ENCODE data around the gene CRADD.
A peak's percentile ranks its signal among the peaks of the same experiment; 100 is the strongest.
"Not testable (repeated sequence)": the region's sequence is repeated elsewhere in the genome, so short reads cannot be mapped to it uniquely, and the experiment has no call there.

Gene CRADD

GRCh38 chr12:93677195-93678064 is at the start of gene CRADD:
Gene CRADD (plus strand): TSS chr12:93677375.
- H3K9me3 ChIP-seq (ENCODE audit: control insufficient read depth in 2 of 2, low read length in 2 of 2) = no peaks in the 10 kb centered on the region
- peak within 1 kb of the TSS; percentile 99 to 100 for H3K27ac ChIP-seq (ENCODE audit: low read depth in 2 of 2, low read length in 2 of 2)
- H3K9ac ChIP-seq (ENCODE audit: low read depth in 1 of 2, low read length in 2 of 2) = peak within 1 kb of the TSS; percentile 99
- peaks cover 11 to 12% of the 10 kb centered on the region in 2 donors for H3K4me1 ChIP-seq (ENCODE audit: control insufficient read depth in 2 of 2, insufficient read depth in 2 of 2, low read length in 2 of 2)
- peak within 1 kb of the TSS; percentile 94 to 97 for H3K4me3 ChIP-seq (ENCODE audit: low read length in 2 of 2)
- H3K36me3 ChIP-seq (ENCODE audit: control insufficient read depth in 2 of 2, insufficient read depth in 2 of 2, low read length in 2 of 2) = no peaks in the 10 kb centered on the region
- H3K27me3 ChIP-seq (ENCODE audit: control insufficient read depth in 2 of 2, insufficient read depth in 2 of 2, low read length in 2 of 2) = no peaks in the 10 kb centered on the region

DNA sequence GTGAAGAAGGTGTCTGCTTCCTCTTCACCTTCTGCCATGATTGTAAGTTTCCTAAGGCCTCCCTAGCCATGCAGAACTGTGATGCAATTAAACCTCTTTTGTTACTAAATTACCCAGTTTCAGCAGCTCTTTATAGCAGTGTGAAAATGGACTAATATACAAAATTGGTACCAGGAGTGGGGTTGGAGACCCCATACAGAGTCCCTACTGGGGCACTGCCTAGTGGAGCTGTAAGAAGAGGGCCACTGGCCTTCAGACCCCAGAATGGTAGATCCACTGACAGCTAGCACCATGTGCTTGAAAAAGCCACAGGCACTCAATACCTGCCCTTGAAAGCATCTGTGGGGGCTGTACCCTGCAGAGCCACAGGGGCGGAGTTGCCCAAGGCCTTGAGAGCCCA is 44.8 kb upstream of the CRADD start:
- Histone ChIP-seq H3K9me3 (ENCODE audit: control insufficient read depth in 2 of 2, low read length in 2 of 2) (no peaks in the 10 kb centered on the region), H3K36me3 (ENCODE audit: control insufficient read depth in 2 of 2, insufficient read depth in 2 of 2, low read length in 2 of 2) (no peaks in the 10 kb centered on the region), H3K27me3 (ENCODE audit: control insufficient read depth in 2 of 2, insufficient read depth in 2 of 2, low read length in 2 of 2) (no peaks in the 10 kb centered on the region)

DNA sequence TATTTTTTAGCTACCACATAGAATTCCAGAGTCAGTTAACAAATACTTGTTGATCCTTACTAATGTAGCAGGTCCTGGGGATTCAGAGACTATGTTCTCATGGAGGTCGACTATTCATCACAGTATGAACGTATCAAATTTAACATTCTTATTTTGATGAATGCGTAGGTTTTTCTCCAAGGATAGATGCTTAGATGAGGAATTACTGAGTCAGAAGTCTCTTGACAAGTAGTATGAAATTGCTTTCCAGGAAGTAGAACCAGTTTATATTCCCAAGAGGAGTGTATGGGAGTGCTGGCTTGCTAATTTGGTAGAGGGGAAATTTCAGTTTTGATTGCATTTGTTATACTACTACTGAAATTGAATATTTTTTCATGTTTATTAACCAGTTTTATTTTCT is 42.8 kb upstream of the CRADD start:
- Histone ChIP-seq H3K36me3 (ENCODE audit: control insufficient read depth in 2 of 2, insufficient read depth in 2 of 2, low read length in 2 of 2) (no peaks in the 10 kb centered on the region), H3K4me3 (ENCODE audit: low read length in 2 of 2) (no peak overlapping the region), H3K27ac (ENCODE audit: low read depth in 2 of 2, low read length in 2 of 2) (no peak overlapping the region), H3K9ac (ENCODE audit: low read depth in 1 of 2, low read length in 2 of 2) (no peak overlapping the region), H3K9me3 (ENCODE audit: control insufficient read depth in 2 of 2, low read length in 2 of 2) (no peaks in the 10 kb centered on the region), H3K4me1 (ENCODE audit: control insufficient read depth in 2 of 2, insufficient read depth in 2 of 2, low read length in 2 of 2) (no peaks in the 10 kb centered on the region), H3K27me3 (ENCODE audit: control insufficient read depth in 2 of 2, insufficient read depth in 2 of 2, low read length in 2 of 2) (no peaks in the 10 kb centered on the region)

More for the DNA sequence above, 44.8 kb upstream of the CRADD start:
- Histone ChIP-seq H3K4me3 (ENCODE audit: low read length in 2 of 2) (no peak overlapping the region), H3K27ac (ENCODE audit: low read depth in 2 of 2, low read length in 2 of 2) (no peak overlapping the region), H3K9ac (ENCODE audit: low read depth in 1 of 2, low read length in 2 of 2) (no peak overlapping the region), H3K4me1 (ENCODE audit: control insufficient read depth in 2 of 2, insufficient read depth in 2 of 2, low read length in 2 of 2) (no peaks in the 10 kb centered on the region)

GRCh38 chr12:93636708-93637107 is 40.5 kb upstream of the CRADD start:
- Histone ChIP-seq H3K9me3 (ENCODE audit: control insufficient read depth in 2 of 2, low read length in 2 of 2) (no peaks in the 10 kb centered on the region), H3K4me1 (ENCODE audit: control insufficient read depth in 2 of 2, insufficient read depth in 2 of 2, low read length in 2 of 2) (no peaks in the 10 kb centered on the region), H3K27ac (ENCODE audit: low read depth in 2 of 2, low read length in 2 of 2) (no peak overlapping the region), H3K27me3 (ENCODE audit: control insufficient read depth in 2 of 2, insufficient read depth in 2 of 2, low read length in 2 of 2) (no peaks in the 10 kb centered on the region), H3K36me3 (ENCODE audit: control insufficient read depth in 2 of 2, insufficient read depth in 2 of 2, low read length in 2 of 2) (no peaks in the 10 kb centered on the region), H3K4me3 (ENCODE audit: low read length in 2 of 2) (no peak overlapping the region), H3K9ac (ENCODE audit: low read depth in 1 of 2, low read length in 2 of 2) (no peak overlapping the region)

GRCh38 chr12:93638095-93638494 is 39.1 kb upstream of the CRADD start:
- Histone ChIP-seq H3K4me3 (ENCODE audit: low read length in 2 of 2) (no peak overlapping the region), H3K36me3 (ENCODE audit: control insufficient read depth in 2 of 2, insufficient read depth in 2 of 2, low read length in 2 of 2) (no peaks in the 10 kb centered on the region), H3K9ac (ENCODE audit: low read depth in 1 of 2, low read length in 2 of 2) (no peak overlapping the region), H3K27ac (ENCODE audit: low read depth in 2 of 2, low read length in 2 of 2) (no peak overlapping the region), H3K27me3 (ENCODE audit: control insufficient read depth in 2 of 2, insufficient read depth in 2 of 2, low read length in 2 of 2) (no peaks in the 10 kb centered on the region), H3K9me3 (ENCODE audit: control insufficient read depth in 2 of 2, low read length in 2 of 2) (no peaks in the 10 kb centered on the region), H3K4me1 (ENCODE audit: control insufficient read depth in 2 of 2, insufficient read depth in 2 of 2, low read length in 2 of 2) (no peaks in the 10 kb centered on the region)

GRCh38 chr12:93638954-93639353 is 38.2 kb upstream of the CRADD start:
- no peak overlapping the region for H3K9ac ChIP-seq (ENCODE audit: low read depth in 1 of 2, low read length in 2 of 2)
- no peaks in the 10 kb centered on the region for H3K27me3 ChIP-seq (ENCODE audit: control insufficient read depth in 2 of 2, insufficient read depth in 2 of 2, low read length in 2 of 2)
- H3K9me3 ChIP-seq (ENCODE audit: control insufficient read depth in 2 of 2, low read length in 2 of 2) = no peaks in the 10 kb centered on the region
- no peak overlapping the region for H3K27ac ChIP-seq (ENCODE audit: low read depth in 2 of 2, low read length in 2 of 2)
- no peaks in the 10 kb centered on the region for H3K36me3 ChIP-seq (ENCODE audit: control insufficient read depth in 2 of 2, insufficient read depth in 2 of 2, low read length in 2 of 2)
- no peaks in the 10 kb centered on the region for H3K4me1 ChIP-seq (ENCODE audit: control insufficient read depth in 2 of 2, insufficient read depth in 2 of 2, low read length in 2 of 2)
- no peak overlapping the region for H3K4me3 ChIP-seq (ENCODE audit: low read length in 2 of 2)

DNA sequence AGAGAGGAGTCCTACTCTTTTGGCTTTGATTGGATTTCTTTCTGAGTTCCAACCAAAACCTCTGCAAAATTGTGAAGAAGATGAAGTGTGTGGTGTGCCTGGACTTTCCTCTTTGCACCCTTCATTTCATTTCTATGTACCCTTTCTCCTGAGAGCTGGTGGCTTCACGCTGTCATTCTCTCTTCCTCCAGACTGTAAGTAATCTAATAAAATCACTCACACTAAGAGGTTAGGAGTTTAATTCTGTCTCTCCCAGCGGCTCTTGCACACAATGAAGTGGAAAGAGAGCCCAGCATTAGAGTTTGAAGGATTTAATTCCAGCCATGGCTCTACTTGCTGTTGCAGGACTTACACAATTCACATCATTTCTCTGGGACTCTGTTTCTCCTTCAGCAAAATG is 37.8 kb upstream of the CRADD start:
- Histone ChIP-seq H3K36me3 (ENCODE audit: control insufficient read depth in 2 of 2, insufficient read depth in 2 of 2, low read length in 2 of 2) (no peaks in the 10 kb centered on the region), H3K9me3 (ENCODE audit: control insufficient read depth in 2 of 2, low read length in 2 of 2) (no peaks in the 10 kb centered on the region)

GRCh38 chr12:93641380-93641779 is 35.8 kb upstream of the CRADD start:
- not testable (repeated sequence) for H3K27me3 ChIP-seq (ENCODE audit: control insufficient read depth in 2 of 2, insufficient read depth in 2 of 2, low read length in 2 of 2); H3K9ac ChIP-seq (ENCODE audit: low read depth in 1 of 2, low read length in 2 of 2); H3K27ac ChIP-seq (ENCODE audit: low read depth in 2 of 2, low read length in 2 of 2); H3K36me3 ChIP-seq (ENCODE audit: control insufficient read depth in 2 of 2, insufficient read depth in 2 of 2, low read length in 2 of 2); H3K4me1 ChIP-seq (ENCODE audit: control insufficient read depth in 2 of 2, insufficient read depth in 2 of 2, low read length in 2 of 2); H3K9me3 ChIP-seq (ENCODE audit: control insufficient read depth in 2 of 2, low read length in 2 of 2); H3K4me3 ChIP-seq (ENCODE audit: low read length in 2 of 2)

More for the DNA sequence above, 37.8 kb upstream of the CRADD start:
- H3K4me1 ChIP-seq (ENCODE audit: control insufficient read depth in 2 of 2, insufficient read depth in 2 of 2, low read length in 2 of 2) = no peaks in the 10 kb centered on the region
- H3K4me3 ChIP-seq (ENCODE audit: low read length in 2 of 2) = no peak overlapping the region
- H3K27me3 ChIP-seq (ENCODE audit: control insufficient read depth in 2 of 2, insufficient read depth in 2 of 2, low read length in 2 of 2) = no peaks in the 10 kb centered on the region
- H3K9ac ChIP-seq (ENCODE audit: low read depth in 1 of 2, low read length in 2 of 2) = no peak overlapping the region
- H3K27ac ChIP-seq (ENCODE audit: low read depth in 2 of 2, low read length in 2 of 2) = no peak overlapping the region

- no peaks in the 10 kb centered on the region for H3K36me3 ChIP-seq (ENCODE audit: control insufficient read depth in 2 of 2, insufficient read depth in 2 of 2, low read length in 2 of 2)
- H3K9ac ChIP-seq (ENCODE audit: low read depth in 1 of 2, low read length in 2 of 2) = no peak overlapping the region
- no peak overlapping the region for H3K4me3 ChIP-seq (ENCODE audit: low read length in 2 of 2)
- no peaks in the 10 kb centered on the region for H3K9me3 ChIP-seq (ENCODE audit: control insufficient read depth in 2 of 2, low read length in 2 of 2)
- no peaks in the 10 kb centered on the region for H3K27me3 ChIP-seq (ENCODE audit: control insufficient read depth in 2 of 2, insufficient read depth in 2 of 2, low read length in 2 of 2)
- H3K4me1 ChIP-seq (ENCODE audit: control insufficient read depth in 2 of 2, insufficient read depth in 2 of 2, low read length in 2 of 2) = no peaks in the 10 kb centered on the region
- no peak overlapping the region for H3K27ac ChIP-seq (ENCODE audit: low read depth in 2 of 2, low read length in 2 of 2)
Observed at GRCh38 chr12:93642751-93643150, 34.4 kb upstream of the CRADD start.

GRCh38 chr12:93645702-93646101 is 31.5 kb upstream of the CRADD start:
- Histone ChIP-seq H3K27me3 (ENCODE audit: control insufficient read depth in 2 of 2, insufficient read depth in 2 of 2, low read length in 2 of 2) (no peaks in the 10 kb centered on the region), H3K27ac (ENCODE audit: low read depth in 2 of 2, low read length in 2 of 2) (no peak overlapping the region), H3K4me3 (ENCODE audit: low read length in 2 of 2) (no peak overlapping the region), H3K9me3 (ENCODE audit: control insufficient read depth in 2 of 2, low read length in 2 of 2) (no peaks in the 10 kb centered on the region), H3K4me1 (ENCODE audit: control insufficient read depth in 2 of 2, insufficient read depth in 2 of 2, low read length in 2 of 2) (no peaks in the 10 kb centered on the region), H3K36me3 (ENCODE audit: control insufficient read depth in 2 of 2, insufficient read depth in 2 of 2, low read length in 2 of 2) (no peaks in the 10 kb centered on the region), H3K9ac (ENCODE audit: low read depth in 1 of 2, low read length in 2 of 2) (no peak overlapping the region)

Data from mucosa of rectum (tissue), 2 donors.